Activated T-helper 1 cell treated with Interleukin-2 at 50 U/mL for 16 hours (primary cell): ENCODE results near the gene MND1.

Experiments
- DNase-seq: peaks from one replicate; pipeline ENCODE4 v3.0.0-alpha.2; 2020; ENCODE audit warnings: low read depth

The MND1 gene

DNA sequence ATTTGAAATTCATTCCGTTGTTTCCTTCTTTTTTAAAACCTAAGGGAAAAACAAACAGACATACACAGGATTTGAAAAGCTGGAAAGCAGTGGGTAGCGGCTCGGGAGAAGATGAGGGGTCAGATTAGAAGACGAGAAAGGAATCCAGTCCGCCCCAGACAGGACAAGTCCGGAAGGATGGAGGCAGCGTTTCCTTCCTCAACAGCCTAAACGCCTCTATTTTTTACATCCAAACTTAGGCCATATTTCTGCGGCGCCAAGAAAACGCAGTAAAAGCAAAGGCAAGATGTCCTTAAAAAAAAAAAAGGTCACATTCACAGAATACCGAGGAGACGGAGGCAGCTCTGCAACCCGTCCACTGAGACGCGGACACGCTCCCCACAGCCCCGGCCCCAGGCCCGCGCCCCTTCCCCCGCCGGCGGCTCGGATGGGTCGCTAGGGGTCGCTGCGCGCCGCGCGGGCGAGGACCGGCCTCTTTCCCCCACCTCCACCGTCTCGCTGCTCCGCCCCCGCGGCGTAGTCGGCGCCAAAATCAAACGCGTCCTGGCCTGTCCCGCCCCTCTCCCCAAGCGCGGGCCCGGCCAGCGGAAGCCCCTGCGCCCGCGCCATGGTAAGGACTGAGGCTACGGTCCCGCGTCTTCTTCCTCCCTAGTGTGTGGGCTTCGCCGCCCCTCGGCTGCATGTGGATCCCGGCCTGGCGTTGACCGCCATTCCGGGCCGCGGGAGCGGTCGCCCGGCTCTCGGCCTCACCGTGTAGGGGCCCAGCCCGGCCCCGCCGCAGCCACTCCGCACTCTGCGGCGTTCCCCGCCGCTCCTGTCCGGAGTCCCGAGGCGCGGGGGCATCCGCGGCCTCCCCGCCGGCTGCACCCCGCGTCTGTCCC lies at the start of gene MND1:
Gene MND1 (plus strand): TSS at position 558 of the 881 bp plus-strand sequence. CDS start 50 bp downstream, at position 608.
- DNase-seq: peak; percentile 84

- no peak for DNase-seq
These were observed 49.2 kb upstream of the MND1 start for GRCh38 chr4:153295131-153295755.

GRCh38 chr4:153296040-153296823 lies 48.3 kb upstream of the MND1 start:
- DNase-seq: no peak

DNA sequence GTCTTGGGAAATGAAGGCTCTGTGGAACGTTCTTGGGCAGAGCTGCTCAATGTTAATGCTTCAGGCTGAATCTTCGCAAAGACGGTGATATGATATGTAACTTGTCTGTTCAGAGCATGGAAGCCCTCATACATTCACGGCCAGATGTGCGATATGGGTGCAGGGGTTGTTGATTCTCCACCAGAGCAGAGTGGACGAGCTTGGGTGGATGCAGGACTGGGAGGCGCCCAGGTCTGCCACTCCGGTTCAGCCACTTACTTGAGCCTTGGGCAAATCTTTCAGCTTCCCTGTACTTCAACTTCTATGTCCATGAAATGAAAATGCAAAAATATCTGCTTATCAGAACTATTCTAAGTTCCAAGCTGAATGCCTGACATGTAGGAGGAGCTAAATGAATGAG lies 47.4 kb upstream of the MND1 start:
- DNase-seq: no peak

- DNase-seq: no peak
These were observed 33.7 kb upstream of the MND1 start for GRCh38 chr4:153310793-153311192.

DNA sequence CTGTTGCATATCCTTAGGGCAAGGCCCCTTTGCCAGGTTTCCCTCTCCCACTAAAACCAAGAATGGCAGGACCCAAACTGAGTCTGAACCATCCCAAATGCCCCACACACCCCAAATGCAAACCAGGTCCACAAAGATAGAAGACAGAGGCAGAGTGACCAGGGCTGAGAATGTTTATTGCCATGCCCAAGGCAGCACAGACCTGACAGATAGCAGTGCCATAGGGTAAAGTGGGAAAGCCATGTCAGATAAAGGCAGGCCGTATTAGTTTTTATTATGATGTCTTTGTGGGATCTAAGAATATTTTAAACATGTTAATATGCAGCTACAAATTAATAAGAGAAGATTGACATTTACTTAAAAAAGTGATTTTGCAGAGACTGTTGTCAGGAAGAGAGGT lies 29.6 kb upstream of the MND1 start:
- DNase-seq: no peak

- no peak for DNase-seq
These were observed 25.7 kb upstream of the MND1 start for GRCh38 chr4:153318696-153319320.

GRCh38 chr4:153322791-153323190 lies 21.7 kb upstream of the MND1 start:
- no peak for DNase-seq

- no peak for DNase-seq
These were observed 20.4 kb upstream of the MND1 start for GRCh38 chr4:153324046-153324445.

- DNase-seq: no peak
These were observed 18.9 kb upstream of the MND1 start for GRCh38 chr4:153325558-153325957.

GRCh38 chr4:153326513-153326912 lies 18.0 kb upstream of the MND1 start:
- no peak for DNase-seq

DNA sequence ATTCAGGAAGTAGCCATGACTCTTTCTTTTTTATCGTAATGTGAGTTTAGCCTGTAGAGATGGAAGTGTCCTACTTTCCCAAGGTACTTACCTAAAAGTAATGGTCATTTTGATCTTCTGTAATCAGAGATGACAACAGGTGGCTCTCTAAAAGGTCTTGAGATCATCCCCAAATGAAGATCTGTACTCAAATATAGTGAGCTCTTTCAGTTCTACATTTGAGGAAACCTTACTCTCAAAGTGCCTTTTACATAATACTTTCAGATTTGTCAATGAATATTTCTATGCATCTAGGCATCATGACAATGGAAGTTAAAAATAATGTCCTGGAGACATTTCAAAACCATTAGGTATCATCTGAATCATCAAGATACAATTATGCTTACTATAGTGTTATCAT lies 17.2 kb upstream of the MND1 start:
- DNase-seq: no peak

DNA sequence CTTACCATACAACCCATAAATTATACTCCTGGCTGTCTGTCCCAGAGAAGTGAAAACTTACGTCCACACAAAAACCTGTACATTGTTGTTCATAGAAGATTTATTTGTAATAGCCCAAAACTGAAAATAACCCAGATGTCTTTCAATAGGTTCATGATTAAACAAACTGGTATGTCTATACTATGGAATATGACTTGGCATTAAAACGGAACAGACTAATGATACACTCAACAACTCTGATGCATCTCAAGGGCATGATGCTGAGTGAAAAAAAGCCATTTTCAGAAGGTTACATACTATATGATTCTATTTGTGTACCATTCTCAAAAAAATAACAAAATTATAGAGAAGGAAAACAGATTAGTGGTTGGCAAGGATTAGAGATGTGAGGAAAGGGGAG lies 11.6 kb upstream of the MND1 start:
- no peak for DNase-seq

GRCh38 chr4:153333874-153334273 lies 10.6 kb upstream of the MND1 start:
- no peak for DNase-seq

DNA sequence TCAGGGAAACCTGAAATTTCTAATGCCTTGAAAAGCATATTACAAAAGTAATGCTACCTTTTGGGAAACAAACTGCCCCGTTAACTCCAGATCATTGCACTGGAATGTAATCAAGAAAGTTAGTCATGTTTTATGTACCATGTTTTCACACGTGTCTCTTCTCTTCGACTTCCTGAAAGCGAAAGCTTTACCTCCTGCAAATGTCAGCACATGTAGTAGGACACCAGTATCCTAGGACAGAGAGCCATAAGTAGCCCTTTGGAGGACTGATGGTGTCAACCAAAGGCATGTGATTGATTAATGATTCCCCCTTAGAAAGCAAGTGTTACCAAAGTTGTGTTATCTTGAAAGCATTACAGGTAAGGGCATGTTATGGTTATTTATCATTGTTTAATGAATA lies 8.8 kb upstream of the MND1 start:
- DNase-seq: no peak

DNA sequence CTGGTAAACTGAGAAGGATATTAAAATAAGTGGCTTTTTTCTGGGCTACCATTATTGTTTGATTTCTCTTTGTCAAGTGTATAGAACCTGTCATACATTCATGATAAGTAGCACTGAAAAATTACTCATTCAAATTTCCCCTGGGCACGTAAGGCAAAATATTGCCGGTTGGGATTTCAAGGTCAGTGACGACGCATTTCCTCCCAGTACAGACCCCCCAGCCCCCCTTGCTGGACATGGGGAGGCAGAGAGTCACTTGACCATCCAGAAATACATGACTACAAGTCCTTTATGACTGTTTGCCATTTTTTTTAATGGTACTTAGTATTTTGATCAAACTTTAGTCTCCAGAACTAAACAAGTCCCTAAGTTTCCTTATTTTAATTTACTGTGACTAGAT lies 6.8 kb upstream of the MND1 start:
- no peak for DNase-seq

DNA sequence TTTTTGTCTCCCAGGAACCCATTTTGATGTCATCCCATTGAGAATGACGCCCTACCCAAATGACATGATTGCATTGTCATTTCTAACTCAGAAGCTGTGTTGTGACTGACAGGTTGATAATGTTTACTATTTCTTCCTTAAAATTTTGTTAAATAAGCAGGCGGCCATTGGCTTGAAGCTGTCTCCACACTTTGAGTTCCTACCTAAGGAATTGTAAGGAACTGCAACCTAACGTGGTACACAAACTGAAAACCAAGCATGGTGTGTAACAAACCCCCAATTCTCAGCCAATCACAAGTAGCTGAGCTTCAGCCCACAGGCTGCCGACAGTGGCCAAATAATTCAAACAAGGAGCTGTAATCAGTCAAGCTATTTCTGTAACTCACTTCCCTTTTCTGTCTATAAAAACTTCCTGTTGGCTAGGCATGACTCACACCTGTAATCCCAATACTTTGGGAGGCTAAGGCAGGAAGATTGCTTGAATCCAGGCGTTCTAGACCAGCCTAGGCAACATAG lies 2.9 kb upstream of the MND1 start:
- DNase-seq: no peak

GRCh38 chr4:153342751-153343552 lies 1.5 kb upstream of the MND1 start:
- DNase-seq: no peak

DNA sequence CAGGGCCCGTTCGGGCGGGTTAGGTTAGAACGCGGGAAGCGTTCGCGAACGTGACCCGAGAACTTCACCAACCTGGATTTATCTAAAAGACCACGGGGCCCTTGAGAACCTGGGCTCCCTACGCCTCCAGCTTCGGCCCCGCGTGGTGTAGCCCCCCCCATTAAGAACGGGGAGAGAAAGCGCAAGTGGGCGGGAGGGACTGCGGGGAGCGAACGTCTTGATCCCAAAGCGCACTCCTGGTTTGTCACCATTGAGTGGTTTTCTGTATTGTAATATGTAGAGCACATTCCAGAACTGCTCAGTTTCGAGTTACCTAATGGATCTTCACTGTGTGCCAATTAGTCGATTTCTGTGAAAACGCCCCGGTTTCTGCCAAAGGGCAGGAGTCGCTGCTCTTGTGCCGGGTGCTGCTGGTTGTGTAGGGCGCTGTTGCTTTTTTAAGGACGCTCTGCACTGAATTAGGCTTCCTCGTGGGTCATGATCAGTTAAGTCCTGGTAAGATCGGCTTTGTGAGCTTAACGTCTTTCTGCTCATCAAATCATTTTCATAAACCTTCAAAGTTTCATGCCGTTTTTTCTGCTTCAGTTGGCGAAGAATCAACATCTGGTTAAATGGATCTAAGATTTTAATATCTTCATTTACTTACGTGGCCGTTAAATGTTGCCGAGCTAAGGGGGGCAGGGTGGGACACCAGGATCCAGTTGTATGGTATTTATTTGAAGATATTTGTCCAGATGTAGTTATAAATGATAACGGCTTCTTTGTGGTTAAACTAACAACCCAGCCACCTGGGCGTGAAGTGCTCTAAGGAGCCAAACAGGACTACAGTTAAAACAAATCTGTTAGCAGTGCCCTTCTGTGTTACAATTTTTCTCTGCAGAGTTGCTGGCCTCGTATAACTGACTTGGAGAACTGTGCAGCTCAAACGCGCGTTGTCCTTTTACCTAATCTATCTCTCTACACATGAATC lies 809 bp downstream of the MND1 start:
- peak; percentile 32 for DNase-seq

GRCh38 chr4:153346031-153346430 lies 1.5 kb downstream of the MND1 start:
- DNase-seq: no peak
